ENCODE measurements around the gene CD2.
A peak's percentile ranks its signal among the peaks of the same experiment; 100 is the strongest.
"Not testable (repeated sequence)": the region's sequence is repeated elsewhere in the genome, so short reads cannot be mapped to it uniquely, and the experiment has no call there.

CD2 gene

DNA sequence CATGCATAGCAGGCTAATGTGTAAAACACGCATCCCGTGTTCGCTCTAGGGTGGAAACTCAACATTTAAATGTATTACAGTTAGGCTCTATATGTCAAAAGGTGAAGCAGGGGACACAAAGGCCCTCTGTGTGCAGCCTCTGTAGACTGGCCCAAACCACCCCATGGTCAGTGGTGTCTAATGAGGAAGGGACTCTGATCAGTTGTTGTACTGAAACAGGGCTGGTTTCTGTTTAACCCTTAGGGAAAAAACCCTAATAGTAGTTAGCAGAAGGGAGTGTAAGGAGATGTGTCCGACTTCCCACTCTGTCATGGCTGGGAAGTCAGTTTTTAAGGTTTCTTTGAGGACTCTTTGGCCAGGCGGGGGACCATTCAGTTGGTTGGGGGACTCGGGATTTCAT, 21.5 kb upstream of the CD2 start:
- no peak for DNase-seq

DNA sequence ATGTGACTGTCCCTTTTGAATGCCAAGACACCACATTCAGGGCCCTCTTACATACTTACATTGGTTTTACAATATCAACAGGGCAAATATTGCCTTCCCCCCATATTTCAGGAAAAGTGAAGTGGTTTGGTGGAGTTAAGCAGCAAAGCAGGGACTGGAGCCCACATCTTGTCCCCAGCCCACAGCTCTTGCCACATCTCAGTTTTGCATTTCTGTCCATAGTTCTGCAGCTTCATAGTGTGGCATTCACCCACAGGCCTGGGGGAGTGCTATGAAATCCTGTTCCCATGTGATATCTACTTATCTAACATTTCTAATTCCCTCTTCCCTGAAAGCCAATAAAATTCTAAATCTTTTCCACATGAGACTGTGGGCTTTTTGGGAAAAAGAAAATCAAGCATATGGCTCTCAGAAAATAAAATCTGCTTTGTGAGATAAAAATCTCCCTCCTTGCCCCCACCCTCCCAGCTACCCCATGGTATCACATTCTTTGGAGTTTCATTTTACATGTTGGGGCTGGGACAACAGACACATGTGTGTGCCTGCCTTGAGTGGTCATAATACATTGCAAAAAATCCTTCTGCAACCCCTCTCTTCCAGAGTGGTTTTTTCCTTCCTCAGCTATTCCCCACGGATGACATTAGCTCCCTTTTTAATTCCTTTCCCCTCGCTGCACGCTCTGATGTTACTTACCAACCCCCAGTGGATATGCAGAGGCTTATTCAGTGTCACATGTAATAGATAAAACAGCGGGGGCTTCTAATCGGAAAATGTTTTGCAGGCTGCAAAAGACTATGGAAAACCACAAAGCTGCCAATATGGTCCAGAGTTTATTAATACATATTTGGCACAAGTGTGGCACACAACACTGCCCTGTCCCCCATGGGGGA, 20.5 kb upstream of the CD2 start:
- DNase-seq, result no peak

- no peak for DNase-seq
Observed at GRCh38 chr1:116735246-116735645, 19.0 kb upstream of the CD2 start.

DNA sequence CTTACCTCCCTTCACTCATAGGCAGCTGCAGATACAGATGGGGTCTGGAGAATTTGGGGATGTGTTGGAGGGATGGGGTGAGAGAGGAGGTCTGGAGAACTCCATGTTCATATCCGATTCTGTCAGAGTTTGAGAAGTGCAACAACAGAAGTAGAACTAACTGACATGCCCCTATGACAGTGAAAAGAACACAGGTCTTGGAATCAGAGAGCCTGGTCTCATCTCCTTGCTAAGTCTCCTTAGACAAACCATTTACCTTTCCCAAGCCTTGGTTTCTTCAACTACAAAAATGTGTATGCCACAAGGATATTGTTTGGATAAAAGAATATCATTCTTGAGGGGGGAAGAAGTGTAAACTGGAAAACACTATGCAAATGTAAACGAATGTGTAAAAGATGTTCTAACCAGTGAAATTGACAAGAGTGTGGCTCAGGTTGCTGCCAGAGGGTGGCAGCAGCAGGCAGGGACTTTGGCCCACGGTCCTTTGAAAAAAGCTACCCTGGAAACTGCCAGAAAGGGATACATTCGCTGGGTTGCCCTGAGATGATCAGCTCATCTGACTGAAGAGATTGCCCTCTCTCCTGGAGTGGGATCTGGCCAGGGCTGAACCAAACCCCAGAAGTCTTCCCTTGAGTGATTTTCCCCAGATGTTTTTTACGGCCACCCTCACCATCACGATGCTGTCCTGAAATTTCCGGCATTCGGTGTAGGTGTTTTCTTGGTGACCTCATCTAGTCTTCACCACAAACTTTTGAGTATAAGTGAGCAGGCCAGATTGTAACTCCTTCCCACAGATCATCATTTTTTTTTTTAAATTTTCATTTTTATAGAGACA, 17.0 kb upstream of the CD2 start:
- peak; percentile 21 to 66 (median 33) for DNase-seq

DNA sequence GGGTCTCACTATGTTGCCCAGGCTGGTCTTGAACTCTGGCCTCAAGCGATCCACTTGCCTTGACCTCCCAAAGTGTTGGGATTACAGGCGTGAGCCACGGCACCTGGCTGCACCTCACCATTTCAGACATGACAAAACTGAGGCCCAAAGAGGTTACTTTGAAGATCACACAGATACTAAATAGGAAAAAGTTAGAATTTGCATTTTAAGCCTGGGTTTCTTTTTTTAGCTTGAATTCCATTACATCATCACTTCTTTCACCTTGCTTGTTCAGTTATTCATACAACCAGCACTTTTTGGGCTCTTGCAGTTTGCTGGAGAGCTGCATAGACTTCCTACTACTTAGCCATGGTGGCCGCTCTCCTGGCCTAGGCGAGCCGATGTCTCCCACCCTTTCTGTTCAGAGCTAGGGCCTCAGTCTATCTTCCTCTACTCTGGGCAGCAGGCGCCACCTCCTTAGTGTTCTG, 16.3 kb upstream of the CD2 start:
- DNase-seq, result no peak

- DNase-seq, result peak in 3 of 4 experiments; percentile 8 to 26 (median 18)
Observed at GRCh38 chr1:116738673-116739370, 15.4 kb upstream of the CD2 start.

DNA sequence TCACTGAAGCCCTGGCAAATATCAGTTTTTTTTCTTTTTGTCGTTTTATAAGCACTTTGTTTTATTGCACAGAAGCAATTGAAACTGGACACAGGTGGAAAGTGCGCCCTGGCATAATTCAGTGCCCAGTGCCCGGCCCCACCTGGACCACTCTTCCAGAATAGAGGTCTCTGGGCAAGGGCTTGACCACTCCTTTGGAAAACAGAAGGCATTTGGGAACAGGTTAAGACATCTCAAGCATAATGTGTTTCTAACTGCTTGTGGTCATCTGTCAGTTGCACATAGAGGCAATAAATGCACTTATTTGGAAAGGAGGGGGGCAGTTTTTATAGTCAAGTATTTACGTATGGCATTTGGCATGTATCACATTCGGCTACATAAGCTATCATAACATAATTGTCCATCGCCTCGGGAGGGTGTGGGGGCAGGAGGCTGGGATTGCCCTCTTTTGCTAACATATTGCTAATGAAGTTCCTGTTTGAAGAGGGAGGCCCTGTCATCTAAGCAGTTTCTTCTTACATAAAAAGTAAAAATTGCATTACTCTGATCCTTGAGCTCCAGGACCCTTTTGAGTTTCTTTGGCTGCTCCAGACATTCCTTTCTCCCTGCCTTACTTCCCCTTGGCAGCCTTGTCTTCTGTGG, 14.7 kb upstream of the CD2 start:
- DNase-seq, result no peak

- DNase-seq, result no peak
Observed at GRCh38 chr1:116740296-116740695, 13.9 kb upstream of the CD2 start.

- DNase-seq, result no peak
Observed at GRCh38 chr1:116740746-116741145, 13.5 kb upstream of the CD2 start.

GRCh38 chr1:116741836-116742565, 12.2 kb upstream of the CD2 start:
- no peak for DNase-seq

GRCh38 chr1:116743535-116743934, 10.7 kb upstream of the CD2 start:
- no peak for DNase-seq

DNA sequence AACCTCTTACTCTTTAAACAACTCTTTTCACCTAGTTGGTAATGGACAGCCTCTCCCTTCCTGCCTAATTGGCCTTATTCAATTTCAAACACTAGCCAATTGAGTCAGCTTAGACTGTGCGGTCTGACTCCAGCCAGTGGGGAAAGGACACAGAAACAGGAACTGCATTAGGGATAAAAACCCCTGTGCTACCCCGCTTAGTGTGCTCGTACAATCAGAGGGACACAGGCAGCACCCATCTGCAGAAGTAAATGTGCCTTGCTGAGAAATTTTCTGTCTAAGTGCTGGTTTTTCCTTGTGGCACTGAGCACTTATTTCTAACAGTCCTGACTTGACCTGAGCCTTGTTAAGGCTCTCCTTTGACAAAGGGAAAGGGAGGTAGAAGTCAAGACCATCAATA, 6.0 kb upstream of the CD2 start:
- no peak for DNase-seq

DNA sequence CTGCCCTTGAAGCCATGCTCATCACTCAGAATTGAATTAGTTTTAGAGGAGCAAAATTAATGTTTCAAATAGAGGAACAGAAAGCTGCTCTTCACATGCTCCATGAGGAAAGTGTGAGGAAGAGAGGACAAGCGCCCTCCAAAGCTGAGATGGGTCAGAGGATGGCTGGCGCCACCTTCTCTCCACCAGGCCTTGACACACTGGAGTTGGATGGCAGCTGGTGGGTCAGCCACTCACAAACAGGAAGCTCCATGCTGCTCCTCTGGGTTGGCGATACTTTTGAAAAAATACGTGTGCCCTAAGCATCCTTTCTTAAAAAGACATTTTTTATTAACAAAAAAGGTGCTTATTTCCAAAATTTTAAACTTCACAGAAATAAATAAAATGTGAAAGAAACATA, 3.1 kb upstream of the CD2 start:
- no peak for DNase-seq

- DNase-seq, result no peak
Observed at GRCh38 chr1:116751621-116752020, 2.6 kb upstream of the CD2 start.

GRCh38 chr1:116753312-116753711, 918 bp upstream of the CD2 start:
- DNase-seq, result no peak

- DNase-seq, result no peak
Observed at GRCh38 chr1:116755066-116755465, 836 bp downstream of the CD2 start.

- DNase-seq, result no peak
Observed at GRCh38 chr1:116755681-116756080, 1.5 kb downstream of the CD2 start.

GRCh38 chr1:116756092-116756491, 1.9 kb downstream of the CD2 start:
- not testable (repeated sequence) for DNase-seq

DNA sequence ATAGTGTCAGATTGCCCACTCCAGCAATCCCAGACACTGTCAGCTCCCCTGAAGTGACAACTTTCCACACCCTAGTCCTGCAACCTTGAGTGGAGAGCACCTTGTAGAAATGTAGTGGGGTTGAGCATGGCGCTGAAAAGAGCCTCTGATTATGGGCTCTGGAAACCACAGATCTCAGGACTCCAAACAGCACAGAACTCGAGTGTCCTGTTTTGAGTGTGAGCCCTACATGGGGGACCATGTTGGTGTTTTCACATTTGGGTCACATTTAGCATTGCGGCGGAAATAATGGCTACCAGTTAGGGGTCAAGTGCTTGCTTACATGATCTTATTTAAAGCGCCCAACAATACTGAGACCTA, 4.2 kb downstream of the CD2 start:
- not testable (repeated sequence) for DNase-seq

DNA sequence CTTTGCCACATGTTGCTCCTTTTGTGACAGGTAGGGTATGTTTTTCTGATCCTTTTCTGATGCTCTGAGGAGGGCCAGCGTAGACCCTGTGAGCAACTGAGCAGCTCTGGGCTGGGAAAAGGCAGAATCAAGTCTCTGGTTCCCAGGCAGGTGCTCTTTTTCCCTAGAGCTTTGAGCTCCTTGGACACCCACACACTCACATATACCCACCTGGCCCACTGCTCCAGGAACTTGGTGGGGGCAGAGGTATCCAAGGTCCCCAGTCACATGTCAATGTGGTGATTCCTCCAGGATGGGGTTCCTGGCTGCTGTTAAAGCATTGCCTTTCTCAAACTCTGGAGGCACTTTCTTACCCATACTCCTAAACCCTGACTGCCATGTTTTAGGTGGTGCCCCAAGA, 5.4 kb downstream of the CD2 start:
- no peak for DNase-seq

GRCh38 chr1:116760487-116760886, 6.3 kb downstream of the CD2 start:
- DNase-seq, result no peak

DNA sequence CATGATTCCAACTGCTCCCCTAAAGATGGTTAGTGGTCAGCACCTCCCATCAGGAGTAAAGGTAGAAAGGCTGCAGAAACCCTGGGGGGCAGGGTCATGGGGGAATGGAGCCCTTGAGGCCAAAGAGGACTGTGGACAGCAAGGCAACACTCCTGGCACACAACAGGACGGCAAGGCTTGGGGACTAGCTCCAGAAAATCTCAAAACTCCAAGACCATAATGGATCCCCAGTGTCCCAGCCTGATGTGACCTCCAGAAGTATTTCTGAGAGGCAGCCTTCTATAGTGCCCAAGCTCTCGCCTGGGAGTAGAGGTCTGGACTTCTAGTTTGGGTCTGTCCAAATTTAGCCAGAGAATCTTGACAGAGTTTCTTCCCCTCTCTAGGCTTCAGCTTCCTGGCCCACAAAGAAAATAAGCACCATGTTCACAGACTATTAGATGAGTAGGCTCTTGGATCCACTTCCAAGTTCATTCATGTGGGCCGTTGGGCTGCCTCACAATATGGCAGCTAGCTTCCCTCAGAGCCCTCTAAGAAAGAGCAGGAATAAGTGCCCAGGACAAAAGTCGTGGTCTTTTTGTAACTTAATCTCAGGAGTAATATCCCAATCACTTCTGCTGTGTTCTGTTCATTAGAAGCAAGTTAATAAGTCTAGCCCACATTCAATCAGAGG, 6.9 kb downstream of the CD2 start:
- no peak for DNase-seq
